NCI-H526 treated with DMSO at 0.1 percent for 48 hours (cell line): Measurements from ENCODE around the gene GABRB3.

Source experiments
- DNase-seq: peaks from one replicate; lab custom pipeline; 2025; lab: John Stamatoyannopoulos, UW

The GABRB3 gene

DNA sequence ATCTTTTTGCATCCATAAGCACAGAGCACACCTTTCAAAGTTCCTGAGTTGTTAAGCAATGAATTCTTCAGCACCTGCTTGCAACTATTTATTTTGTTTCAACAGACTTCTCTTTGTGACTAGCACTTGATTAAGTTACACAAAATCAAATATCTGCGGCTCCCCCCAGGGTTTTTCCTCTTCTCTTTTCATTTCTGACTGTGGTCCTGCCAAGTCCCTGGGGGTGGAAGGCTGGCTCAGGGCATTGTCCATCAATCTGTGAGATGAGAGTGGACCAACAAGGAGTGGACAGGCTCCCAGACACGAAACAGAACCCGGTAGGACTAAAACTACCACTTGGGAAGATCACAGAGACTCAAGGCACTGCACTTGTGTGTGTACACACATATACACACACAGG, 96.8 kb downstream of the GABRB3 start:
- no peak for DNase-seq

DNA sequence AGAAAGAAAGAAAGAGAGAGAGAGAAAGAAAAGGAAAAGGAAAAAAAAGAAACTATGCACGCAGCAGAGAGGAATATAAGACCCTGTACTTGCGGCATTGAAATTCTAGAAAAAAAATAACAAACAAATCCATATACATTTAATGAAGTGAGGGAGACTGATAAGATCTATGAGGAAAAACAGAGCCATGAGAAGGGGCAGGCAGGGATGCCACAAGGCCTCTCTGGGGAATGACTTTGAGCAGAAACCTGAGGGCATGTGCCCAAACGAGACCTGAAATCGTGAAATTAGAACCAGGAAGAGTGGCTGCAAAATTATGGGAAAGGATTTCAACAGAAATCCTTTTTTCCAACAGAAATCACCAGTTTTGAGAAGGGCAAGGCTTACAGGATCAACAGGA, 98.4 kb downstream of the GABRB3 start:
- DNase-seq = no peak

DNA sequence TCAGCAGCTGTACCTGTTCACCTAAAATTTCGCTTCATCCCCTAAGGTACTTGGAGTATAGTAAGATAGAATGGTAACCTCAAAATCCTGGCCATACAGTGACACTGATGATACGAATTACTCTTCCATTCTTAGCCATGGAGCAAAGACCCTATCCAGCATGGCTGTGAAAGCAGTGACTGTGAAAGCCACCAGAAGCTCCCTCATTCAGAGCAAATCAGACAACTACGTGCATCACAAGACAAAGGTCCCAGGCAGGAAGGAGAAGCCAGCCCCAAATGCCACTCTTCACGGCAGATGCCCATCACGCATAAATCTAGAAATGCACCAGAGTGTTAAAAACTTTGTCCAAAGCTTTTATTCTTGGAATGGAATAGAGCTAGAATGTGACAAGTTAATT, 99.4 kb downstream of the GABRB3 start:
- DNase-seq = no peak

DNA sequence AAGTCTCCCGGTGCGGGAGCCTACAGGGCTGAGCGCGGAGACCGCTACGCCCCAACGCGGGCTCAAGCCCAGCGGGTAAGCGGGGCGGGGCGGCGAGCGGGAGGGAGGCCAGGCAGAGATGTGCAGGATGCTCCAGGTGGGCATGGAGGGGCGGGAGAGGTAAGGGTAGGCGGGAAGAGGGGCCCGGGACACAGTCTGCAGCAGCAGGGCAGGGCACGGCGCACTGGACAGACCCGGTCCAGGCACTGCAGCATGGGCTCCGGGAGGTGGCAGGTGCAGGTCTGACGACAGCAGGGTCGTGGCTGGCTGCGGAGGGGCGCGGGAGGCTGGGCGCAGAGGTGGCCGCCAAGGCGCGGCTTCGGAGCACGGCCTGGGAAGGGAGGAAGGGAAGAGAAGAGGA, 102.8 kb downstream of the GABRB3 start:
- DNase-seq = no peak

DNA sequence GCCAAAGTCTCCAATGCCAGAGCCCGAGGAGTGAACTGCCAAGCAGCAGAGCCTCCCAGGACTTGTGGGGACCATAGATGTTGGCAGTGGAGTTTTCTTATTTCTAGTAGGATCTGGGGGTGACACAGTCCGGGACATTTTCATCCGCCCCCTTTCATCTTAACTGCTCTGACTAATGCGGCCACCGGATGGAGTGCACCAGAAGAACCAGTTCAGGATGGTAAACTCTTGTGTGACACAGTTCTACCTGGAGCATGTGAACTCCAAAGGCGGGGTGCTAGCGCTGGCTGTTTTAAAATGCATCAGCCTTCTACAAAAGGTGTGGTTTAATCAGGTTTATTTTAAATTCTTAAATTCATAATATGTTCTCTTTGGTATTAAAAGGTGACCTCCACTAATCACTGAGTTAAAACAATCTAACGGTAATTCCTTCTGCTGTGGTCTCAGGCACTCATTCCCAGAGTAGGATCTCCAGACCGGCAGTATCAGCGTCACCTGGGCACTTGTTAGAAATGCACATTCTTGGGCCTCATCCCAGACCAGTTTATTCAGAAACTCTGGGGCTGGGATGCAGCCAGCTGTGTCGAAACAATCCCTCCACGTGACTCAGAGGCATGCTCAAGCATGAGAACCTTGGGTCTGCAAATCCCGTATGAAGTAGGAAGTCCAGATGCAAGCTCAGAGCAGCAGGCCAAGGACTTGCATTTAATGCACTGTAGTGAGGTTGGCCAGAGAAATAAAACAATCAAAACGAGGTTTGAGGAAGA, 105.5 kb downstream of the GABRB3 start:
- DNase-seq = no peak

DNA sequence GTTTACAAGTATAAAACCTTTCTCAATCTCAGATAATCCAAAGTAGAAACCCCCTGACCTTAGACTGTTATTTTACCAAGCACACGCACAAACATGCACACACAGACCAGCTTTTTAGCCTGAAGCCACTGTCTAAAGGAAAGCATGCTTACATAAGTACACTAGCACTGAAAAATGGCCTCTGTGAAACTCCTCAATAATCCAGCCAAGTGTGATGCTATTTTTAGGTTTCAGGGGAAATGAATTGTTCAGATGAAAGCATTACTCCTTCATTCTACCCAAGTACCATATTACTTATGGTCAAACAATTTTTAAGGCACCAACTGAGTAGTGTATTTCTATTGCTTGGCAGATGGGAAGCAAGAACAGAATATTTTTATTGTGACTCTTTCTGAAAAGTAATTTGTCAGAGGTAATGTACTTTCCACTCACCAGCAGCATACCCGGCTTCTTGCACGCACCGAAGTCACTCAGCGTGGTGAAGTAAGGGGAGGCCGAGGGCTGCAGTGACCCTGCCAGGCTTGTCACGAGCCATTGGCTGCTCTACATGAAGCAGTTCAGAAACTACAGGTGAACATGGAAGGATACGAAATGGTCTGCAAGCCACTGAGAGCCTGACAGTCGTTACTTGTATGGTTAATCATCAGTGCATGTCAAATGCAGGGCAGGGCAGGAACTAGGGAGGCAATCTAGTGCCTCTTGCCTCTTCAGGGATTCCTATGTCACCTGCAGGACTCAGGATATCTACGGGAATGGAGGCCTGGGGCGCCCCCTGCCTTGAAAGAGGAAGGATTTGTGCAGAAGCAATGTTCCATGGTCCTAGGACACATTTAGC, 106.7 kb downstream of the GABRB3 start:
- no peak for DNase-seq

DNA sequence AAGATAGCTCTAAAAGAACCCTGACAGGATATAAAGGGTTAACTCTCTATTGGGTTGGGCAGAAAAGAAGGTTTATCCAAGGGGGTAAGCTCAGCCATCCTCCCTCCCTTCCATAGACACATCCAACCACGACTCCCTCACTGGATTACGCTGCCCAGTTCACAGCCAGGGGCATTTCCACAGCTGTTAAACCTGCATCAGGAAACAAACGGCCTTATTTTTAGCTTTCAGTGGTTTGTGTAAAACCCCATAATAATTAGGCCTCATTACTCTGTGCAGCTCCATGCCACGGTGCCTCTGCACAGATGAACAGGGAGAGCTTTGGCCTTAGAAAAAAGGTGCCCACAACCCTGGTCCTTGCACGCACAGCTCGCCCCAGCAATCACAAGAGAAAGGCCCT, 110.6 kb downstream of the GABRB3 start:
- no peak for DNase-seq

DNA sequence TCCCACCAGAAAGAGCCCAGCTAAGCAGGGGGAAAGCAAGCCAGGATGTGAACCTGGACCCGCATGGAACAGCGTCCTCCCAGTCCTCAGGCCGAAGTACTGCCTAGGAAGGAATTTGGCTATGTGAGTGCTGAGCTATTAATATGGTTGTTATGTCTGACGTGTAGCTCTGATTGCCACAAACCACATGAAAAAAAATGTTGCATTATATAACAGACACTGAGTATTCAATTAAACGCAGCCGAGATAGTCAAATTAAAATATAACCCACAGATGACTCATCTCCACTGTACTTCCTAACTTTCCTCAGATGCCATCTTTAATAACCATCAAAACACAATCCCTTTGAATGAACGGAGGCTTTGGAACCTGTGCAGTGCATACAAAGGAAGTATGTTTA, 111.1 kb downstream of the GABRB3 start:
- DNase-seq = no peak

DNA sequence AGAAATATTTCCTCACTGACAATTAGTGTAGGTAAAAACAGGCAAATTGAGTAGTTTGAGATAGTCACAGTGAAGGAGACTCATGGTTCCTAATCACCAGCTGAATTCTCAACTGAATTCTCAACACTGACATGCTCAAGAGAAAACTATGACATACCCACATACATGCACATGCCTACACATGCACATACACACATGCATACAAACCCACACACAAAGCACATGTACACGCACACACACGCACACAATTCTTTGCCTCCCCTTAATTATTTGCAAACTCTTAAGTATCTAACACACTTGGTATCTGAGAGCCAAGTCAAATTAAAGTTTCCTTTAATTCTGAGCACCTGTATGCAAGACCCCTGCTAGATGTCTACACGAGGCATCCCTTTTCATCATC, 111.8 kb downstream of the GABRB3 start:
- DNase-seq = no peak

DNA sequence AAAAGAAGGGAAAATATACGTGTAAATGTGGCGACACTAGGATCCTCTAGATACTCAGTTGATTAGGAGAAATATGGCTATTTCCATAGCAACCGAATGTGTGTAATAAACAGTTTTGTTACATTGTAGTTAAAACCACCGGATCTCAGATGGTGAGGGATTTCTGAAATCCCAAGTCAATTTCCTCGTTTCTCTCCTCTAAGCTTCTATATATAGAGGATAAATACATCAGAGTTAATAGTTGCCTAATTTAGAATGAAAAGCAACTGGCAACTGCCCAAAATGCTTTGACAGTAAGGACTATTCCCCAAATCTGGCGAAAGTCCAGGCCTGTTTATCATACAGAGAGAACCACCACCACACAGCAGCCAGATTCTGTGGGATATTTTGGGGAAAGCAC, 112.6 kb downstream of the GABRB3 start:
- no peak for DNase-seq

DNA sequence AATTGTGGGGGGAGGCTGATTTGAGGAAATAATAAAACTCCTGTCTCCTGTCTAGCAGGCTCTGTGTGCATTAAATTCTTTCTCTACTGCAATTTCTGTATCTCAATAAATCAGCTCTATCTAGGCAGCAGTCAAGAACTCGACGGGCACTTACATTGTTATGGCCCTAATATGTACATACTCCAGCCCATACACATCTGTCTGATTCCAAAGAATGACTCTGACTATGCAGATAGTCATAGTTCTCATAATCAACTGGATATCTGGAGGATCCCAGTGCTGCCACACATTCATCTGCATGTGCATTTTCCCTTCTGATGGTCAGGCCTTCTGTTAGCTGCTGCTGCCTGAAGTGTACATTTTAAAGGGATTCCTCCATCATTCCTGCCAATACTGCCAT, 114.6 kb downstream of the GABRB3 start:
- no peak for DNase-seq

DNA sequence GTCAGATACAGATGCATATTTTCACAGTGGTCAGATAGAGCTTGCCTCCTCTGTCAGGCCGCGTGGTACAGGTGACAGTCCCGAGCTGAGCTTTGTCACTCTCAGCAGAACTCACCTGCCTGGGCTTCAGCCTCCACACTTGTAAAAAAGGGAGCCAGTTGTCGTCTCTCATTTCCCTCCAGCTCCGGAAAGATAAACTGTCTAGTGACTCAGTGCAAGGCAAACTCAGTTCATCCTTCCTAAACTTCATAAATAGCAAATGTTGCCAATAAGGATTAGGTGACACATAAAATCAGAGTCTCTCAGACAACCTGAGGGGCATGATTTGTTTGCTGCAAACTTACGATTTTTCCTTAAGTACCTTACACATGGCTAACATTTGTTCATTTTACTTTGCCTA, 116.8 kb downstream of the GABRB3 start:
- DNase-seq = no peak

DNA sequence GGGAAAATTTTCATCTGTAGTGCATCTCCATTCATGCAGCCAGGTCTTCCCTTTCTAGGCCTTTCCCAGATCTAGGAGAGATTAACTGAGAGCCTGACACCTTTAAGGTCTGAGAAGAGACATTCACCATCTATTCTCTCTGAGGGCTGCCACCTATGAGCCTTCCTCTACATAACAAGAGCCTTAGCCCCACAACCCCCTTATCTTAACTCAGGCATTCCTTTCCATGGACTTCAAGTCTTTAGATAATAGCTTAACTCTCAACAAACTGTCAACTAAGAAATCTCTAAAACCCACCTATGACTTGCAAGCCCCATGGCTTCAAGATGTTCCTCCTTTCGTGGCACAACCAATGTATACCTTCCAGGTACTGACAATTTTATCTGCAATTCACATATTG, 121.0 kb downstream of the GABRB3 start:
- DNase-seq = no peak

DNA sequence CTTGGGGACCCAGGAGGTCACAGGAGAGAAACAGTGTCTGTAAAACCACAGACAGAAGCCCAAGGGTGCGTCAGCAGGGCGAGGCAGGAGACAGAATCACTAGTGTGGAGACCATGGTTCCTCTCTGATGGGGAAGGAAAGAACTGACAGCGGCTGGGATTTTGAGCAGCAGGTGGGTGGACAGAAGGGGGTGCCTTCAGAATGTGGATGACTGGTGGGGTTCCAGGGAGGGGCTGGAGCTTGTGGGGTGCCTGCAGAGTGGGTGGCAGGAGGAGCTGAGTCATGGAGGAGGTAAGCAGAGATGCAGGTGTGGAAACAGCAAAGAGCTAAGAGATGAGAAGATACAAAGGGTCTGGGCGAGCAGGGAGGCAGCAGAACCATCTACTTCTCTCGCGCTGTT, 124.2 kb downstream of the GABRB3 start:
- DNase-seq = no peak

DNA sequence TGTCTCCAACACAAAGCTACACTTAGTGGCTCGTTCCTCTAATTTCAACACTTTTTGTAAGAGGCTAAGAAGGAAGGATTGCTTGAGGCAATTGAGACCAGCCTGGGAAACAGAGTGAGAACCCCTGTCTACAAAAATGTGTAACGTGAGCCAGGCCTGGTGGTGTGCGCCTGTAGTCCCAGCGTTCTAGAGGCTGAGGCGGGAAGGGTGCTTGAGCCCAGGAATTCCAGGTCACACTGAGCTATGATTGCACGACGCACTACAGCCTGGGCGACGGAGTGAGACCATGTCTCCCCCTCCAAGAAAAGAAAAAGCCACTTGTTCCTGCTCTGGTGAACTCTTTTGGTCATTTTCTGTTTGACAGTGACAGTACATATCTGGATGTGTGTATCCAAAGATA, 127.9 kb downstream of the GABRB3 start:
- DNase-seq = no peak

DNA sequence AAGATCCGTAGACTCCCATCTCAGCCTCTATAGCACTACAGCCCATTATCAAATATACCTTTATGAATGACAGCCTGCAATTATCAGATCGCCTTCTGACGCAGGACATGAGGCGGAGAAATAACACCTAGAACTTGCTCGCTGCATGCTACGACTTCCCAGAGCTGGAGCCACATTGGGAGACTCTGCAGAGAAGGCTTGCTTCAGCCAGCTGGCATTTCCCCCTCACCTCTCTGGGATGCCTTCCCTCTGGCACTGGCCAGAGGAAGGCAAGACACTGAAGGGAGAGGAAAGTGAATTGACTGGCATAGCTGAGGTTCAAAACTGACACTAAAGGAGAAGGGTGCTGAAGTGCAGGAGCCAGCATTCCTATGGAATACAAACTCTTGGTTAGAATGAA, 131.7 kb downstream of the GABRB3 start:
- no peak for DNase-seq

DNA sequence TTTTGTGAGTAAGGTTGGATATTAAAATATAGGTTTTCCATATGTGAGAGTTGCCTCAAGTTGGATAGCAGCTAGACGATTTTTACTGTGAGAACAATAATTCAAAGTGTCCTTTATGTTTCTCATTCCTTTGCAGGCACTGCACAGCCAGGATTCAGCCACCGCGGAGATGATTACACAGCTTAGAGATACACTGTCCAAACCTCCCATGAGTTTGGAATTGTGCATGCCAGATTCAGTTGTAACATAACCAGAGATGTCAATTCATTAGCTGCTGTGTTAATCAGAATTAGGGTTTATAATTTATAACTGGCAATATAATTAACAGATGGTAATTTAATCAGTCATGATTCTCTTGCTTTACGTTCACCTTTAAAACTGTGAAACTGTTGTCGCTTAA, 132.3 kb downstream of the GABRB3 start:
- no peak for DNase-seq

DNA sequence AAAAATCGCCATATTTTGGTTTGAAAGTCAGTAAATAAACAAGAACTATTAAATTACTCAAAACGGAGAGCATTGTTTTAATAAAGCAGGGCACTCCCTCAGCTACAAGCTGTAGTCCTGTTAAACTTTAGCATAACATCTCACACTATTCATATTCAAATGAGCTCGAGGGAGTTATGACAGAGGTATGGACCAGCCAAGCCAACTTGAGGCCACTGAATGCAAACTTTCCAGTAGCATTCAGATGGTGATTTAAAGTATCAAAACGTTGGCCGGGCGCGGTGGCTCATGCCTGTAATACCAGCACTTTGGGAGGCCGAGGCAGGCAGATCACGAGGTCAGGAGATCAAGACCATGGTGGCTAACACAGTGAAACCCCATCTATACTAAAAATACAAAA, 132.9 kb downstream of the GABRB3 start:
- DNase-seq = no peak

DNA sequence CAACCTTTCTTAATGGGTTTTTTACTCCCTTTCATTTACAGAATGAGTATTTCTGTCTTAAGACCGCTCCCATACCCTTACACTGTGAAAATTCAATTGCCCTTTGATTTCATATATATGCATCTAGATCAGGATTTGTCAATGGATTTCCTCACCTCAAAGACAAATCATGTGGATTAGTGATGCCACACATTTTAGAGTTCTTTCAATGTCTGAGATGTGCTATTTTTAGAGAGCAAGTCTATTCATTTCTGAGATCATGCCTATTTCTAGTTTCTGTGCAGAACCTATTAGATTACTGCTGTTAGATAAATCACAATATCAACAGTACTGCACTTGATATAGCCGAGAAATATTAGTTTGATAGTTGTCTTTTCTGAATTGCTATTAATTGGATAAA, 137.3 kb downstream of the GABRB3 start:
- DNase-seq = no peak

DNA sequence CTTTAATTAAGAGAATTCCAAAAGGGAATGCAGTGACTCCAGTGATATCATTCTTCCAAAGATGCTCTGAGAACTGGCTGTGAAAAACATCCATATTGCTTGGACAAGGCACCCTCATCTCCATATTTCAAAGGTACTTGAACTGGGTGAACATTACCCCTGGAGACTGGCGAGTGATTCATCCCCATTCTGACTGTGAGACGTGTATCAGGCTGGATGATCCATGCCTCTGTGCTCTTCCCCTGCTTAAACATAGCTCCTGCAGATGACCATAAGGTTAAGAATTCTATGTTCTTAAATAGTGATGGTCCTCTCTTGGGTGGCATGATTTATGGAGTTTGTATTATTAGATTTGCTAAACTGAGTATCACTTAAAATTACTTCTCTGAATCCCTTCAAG, 137.8 kb downstream of the GABRB3 start:
- DNase-seq = no peak

DNA sequence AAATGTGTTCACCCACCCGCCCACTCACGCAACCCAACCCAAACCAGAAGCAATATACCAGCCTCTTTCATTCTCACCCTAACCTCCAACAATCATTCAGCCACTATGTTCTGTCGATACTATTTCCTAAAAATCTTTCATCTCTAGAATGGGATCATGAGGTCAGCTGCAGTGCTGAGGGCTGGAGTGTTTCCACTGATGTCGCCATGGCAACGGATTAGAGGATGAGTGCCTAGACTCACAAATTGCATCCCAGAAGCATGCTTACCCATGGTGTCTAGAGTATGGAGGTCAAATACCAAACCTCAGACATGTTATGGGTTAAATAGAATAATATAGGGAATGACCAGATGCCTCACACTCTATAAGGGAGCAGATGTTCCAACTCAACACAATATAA, 138.5 kb downstream of the GABRB3 start:
- DNase-seq = no peak

DNA sequence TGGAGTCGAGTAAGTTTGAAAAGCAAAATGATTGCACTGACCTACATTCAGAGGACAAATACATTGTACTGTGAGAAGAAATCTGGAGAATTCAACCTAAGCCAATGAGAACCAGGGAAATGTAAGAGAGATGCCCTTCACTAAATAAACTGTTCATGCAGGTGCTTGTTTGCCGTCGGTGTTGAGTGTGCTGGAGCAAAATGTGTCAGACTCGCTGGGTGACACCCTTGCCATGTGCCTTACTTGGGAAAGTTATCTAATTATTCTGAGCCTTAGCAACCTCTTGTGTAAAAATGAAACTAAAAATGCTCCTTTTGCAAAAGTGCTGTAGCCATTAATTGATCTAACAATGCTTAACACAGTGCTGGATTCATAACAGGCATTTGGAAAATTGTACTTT, 140.4 kb downstream of the GABRB3 start:
- no peak for DNase-seq

DNA sequence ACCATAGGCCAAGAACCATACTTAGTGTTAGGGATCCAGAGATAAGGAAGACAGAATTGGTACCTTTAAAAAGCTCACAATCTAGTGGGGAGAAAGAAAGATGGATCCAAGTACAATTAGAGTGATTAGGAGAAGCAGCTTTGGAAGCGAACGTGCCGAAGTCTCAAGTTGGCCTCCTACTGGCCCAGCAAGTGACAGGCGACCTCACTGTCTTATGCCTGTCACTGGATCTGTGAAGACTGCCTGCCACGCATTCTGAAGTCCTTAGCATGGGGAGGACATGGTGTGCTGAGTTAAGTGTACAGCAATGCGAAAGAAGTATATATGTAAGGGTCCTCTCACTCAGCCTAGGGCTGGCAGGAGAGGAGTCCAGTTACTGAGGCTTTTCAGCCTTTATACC, 141.0 kb downstream of the GABRB3 start:
- no peak for DNase-seq

DNA sequence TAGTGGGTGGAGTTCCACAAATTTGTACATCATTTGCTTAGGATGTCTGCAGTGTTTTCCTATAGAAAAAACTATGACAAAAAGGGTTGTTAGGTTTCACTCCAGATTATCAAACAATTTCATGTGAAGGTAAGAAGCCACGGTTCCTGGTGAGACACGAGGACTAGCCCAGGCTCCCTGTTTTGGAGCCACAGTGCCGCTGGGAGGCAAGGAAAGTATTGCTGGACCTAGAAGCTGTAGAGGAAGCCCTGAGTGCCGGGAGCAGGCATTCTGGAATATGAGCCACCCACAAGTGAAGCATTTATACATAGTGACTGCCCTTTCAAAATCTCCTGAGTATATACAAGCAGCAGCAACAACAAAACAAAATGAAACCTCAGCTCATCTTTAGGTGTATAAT, 142.0 kb downstream of the GABRB3 start:
- DNase-seq = no peak
